H1 (cell line): ENCODE measurements around the gene RND2. TPM values are rescaled to one million over a fixed set of nuclear protein-coding genes. Genes with fewer than 3 reads are reported as not detected.
"Not testable (repeated sequence)": the region's sequence is repeated elsewhere in the genome, so short reads cannot be mapped to it uniquely, and the experiment has no call there.

Experiments
- CTCF ChIA-PET: fragments of 300-600 bp; sonication (Branson Sonifier 250); formaldehyde crosslinking; loops from one replicate; lab custom pipeline; 2021; ENCODE audit not compliant: partially characterized antibody; lab: Charles Lee
- POLR2A ChIA-PET: fragments of 300-600 bp; sonication (Branson Sonifier 250); formaldehyde crosslinking; loops from one replicate; lab custom pipeline; 2021; ENCODE audit warnings: inconsistent platforms; ENCODE audit not compliant: partially characterized antibody; lab: Charles Lee
- DNase-seq, 2 experiments: peaks; one replicate each; pipeline versions ENCODE4 v3.0.0 to v3.0.0-alpha.2; 2010 to 2022; ENCODE audit warnings: low spot score in 2 of 2, low read depth in 1 of 2, mixed read lengths in 1 of 2
- FAIRE-seq: peaks from 2 replicates; lab custom pipeline; 2011; peaks lifted over from hg19 to GRCh38; lab: Jason Lieb, UNC
- H2AFZ ChIP-seq: 2 replicates; pipeline ENCODE4 v1.8.1; 2012; ENCODE audit warnings: low read length, inconsistent platforms
- H2AK5ac ChIP-seq: 2 replicates; pipeline ENCODE4 v1.6.1; 2013; ENCODE audit warnings: low read depth, low read length
- H2BK120ac ChIP-seq: replicated peaks from 2 replicates; pipeline ENCODE3; 2013; ENCODE audit warnings: low read depth, low read length, inconsistent platforms
- H2BK12ac ChIP-seq: 2 replicates; pipeline ENCODE4 v1.6.1; 2013; ENCODE audit warnings: low read depth, low read length
- H2BK15ac ChIP-seq: 2 replicates; pipeline ENCODE4 v1.6.1; 2013; ENCODE audit warnings: low read length
- H2BK20ac ChIP-seq: 2 replicates; pipeline ENCODE4 v1.6.1; 2013; ENCODE audit warnings: low read length
- H2BK5ac ChIP-seq: 2 replicates; pipeline ENCODE4 v1.6.1; 2013; ENCODE audit warnings: low read depth, low read length
- H3K14ac ChIP-seq: 2 replicates; pipeline ENCODE4 v1.6.1; 2013; ENCODE audit warnings: inconsistent platforms; ENCODE audit not compliant: insufficient read length
- H3K18ac ChIP-seq: 2 replicates; pipeline ENCODE4 v1.6.1; 2013; ENCODE audit warnings: low read length; ENCODE audit errors: extremely low read depth
- H3K23ac ChIP-seq: 2 replicates; pipeline ENCODE4 v1.6.1; 2013; ENCODE audit warnings: inconsistent platforms; ENCODE audit not compliant: insufficient read length
- H3K23me2 ChIP-seq: 2 replicates; pipeline ENCODE4 v1.6.1; 2013; ENCODE audit warnings: low read depth, low read length
- H3K27ac ChIP-seq: 2 replicates; pipeline ENCODE4 v1.6.1; 2011; ENCODE audit warnings: low read depth, low read length, inconsistent platforms
- H3K27me3 ChIP-seq, 4 experiments: replicated peaks in 1 of 4; 1 replicate in 1 of 4; 2 replicates in 3 of 4; pipeline versions ENCODE4 v1.6.1 to v1.8.1; 2011 to 2013; ENCODE audit warnings: low read length in 3 of 4, mild to moderate bottlenecking in 3 of 4, inconsistent platforms in 2 of 4, mixed read lengths in 2 of 4, moderate library complexity in 1 of 4; ENCODE audit not compliant: control insufficient read depth in 3 of 4, insufficient read depth in 3 of 4; ENCODE audit errors: extremely low read depth in 1 of 4
- H3K36me3 ChIP-seq, 4 experiments: 2 replicates each; pipeline versions ENCODE4 v1.6.1 to v1.8.1; 2011 to 2013; ENCODE audit warnings: mild to moderate bottlenecking in 4 of 4, low read length in 3 of 4, moderate library complexity in 2 of 4, control low read depth in 1 of 4, inconsistent platforms in 1 of 4; ENCODE audit not compliant: insufficient read depth in 4 of 4, control insufficient read depth in 2 of 4
- H3K4ac ChIP-seq: replicated peaks from 2 replicates; pipeline ENCODE3; 2013; ENCODE audit warnings: low read length, low read depth, mixed read lengths, inconsistent platforms; ENCODE audit not compliant: insufficient read length
- H3K4me1 ChIP-seq, 4 experiments: replicated peaks in 1 of 4; 1 replicate in 1 of 4; 2 replicates in 3 of 4; pipeline versions ENCODE4 v1.6.1 to v1.8.1; 2011 to 2013; ENCODE audit warnings: low read length in 3 of 4, inconsistent platforms in 2 of 4, mixed read lengths in 1 of 4; ENCODE audit not compliant: insufficient read depth in 4 of 4, control insufficient read depth in 3 of 4
- H3K4me2 ChIP-seq, 2 experiments: 2 replicates each; pipeline versions ENCODE4 v1.6.1 to v1.8.1; 2011 to 2013; ENCODE audit warnings: low read depth in 2 of 2, low read length in 2 of 2, control low read depth in 1 of 2, inconsistent platforms in 1 of 2, mild to moderate bottlenecking in 1 of 2; ENCODE audit not compliant: insufficient read depth in 1 of 2
- H3K4me3 ChIP-seq, 4 experiments: fragments of 200-600, 300-600 bp in 1 of 4; sonication (generic), shearing (Covaris generic), sonication (Bioruptor Twin) in 1 of 4; 2 replicates each; pipeline versions ENCODE4 v1.5.1 to v1.8.1; 2011 to 2016; ENCODE audit warnings: low read length in 4 of 4, low read depth in 3 of 4, control low read depth in 2 of 4, inconsistent platforms in 2 of 4, mild to moderate bottlenecking in 2 of 4, mixed read lengths in 1 of 4, moderate library complexity in 1 of 4; ENCODE audit not compliant: insufficient read depth in 2 of 4; ENCODE audit errors: extremely low read depth in 1 of 4
- H3K56ac ChIP-seq: replicated peaks from 2 replicates; pipeline ENCODE3; 2013; ENCODE audit warnings: low read depth, mild to moderate bottlenecking, mixed read lengths, low read length, inconsistent platforms; ENCODE audit not compliant: insufficient read length
- H3K79me1 ChIP-seq: 2 replicates; pipeline ENCODE4 v1.6.1; 2013; ENCODE audit warnings: low read depth, low read length, control low read depth
- H3K79me2 ChIP-seq, 2 experiments: 2 replicates each; pipeline versions ENCODE4 v1.6.1 to v1.8.1; 2012 to 2013; ENCODE audit warnings: low read length in 2 of 2, mild to moderate bottlenecking in 2 of 2, inconsistent platforms in 1 of 2; ENCODE audit not compliant: insufficient read depth in 2 of 2, control insufficient read depth in 1 of 2
- H3K9ac ChIP-seq, 4 experiments: replicated peaks in 1 of 4; 1 replicate in 1 of 4; 2 replicates in 3 of 4; pipeline versions ENCODE4 v1.6.1 to v1.8.1; 2011 to 2013; ENCODE audit warnings: low read depth in 3 of 4, low read length in 3 of 4, control low read depth in 2 of 4, mild to moderate bottlenecking in 2 of 4, moderate library complexity in 2 of 4, inconsistent platforms in 1 of 4; ENCODE audit errors: extremely low read depth in 1 of 4
- H3K9me3 ChIP-seq, 2 experiments: 2 replicates each; pipeline versions ENCODE4 v1.6.1 to v1.8.1; 2012 to 2013; ENCODE audit warnings: mild to moderate bottlenecking in 2 of 2, moderate library complexity in 2 of 2, control low read depth in 1 of 2, inconsistent platforms in 1 of 2, low read depth in 1 of 2, low read length in 1 of 2, mixed read lengths in 1 of 2; ENCODE audit not compliant: insufficient read depth in 2 of 2
- H4K20me1 ChIP-seq, 2 experiments: replicated peaks in 1 of 2; 2 replicates each; pipeline versions ENCODE3 to v1.8.1; 2011 to 2013; ENCODE audit warnings: inconsistent platforms in 2 of 2, low read length in 2 of 2, mild to moderate bottlenecking in 1 of 2; ENCODE audit not compliant: insufficient read depth in 2 of 2, control insufficient read depth in 1 of 2
- H4K5ac ChIP-seq: 2 replicates; pipeline ENCODE4 v1.6.1; 2013; ENCODE audit warnings: low read length, low read depth, mixed read lengths, inconsistent platforms; ENCODE audit not compliant: insufficient read length
- H4K8ac ChIP-seq: 2 replicates; pipeline ENCODE4 v1.8.0; 2013; ENCODE audit warnings: mild to moderate bottlenecking, moderate library complexity, low read length, inconsistent platforms; ENCODE audit not compliant: insufficient read depth; ENCODE audit errors: extremely low read depth
- H4K91ac ChIP-seq: replicated peaks from 2 replicates; pipeline ENCODE3; 2013; ENCODE audit warnings: low read length, mixed read lengths, inconsistent platforms; ENCODE audit not compliant: insufficient read length
- WGBS, 2 experiments: shearing (Covaris generic) in 1 of 2; methylation state at CpG; one replicate each; pipeline versions ENCODE4 v1.1.6 to v1.1.7; 2013 to 2015; ENCODE audit warnings: low lambda C conversion rate in 2 of 2, mixed read lengths in 2 of 2, inconsistent platforms in 1 of 2, low coverage in 1 of 2, missing lambda C conversion rate in 1 of 2; ENCODE audit not compliant: insufficient replicate concordance in 2 of 2, insufficient coverage in 1 of 2, insufficient read length in 1 of 2; ENCODE audit errors: extremely low coverage in 1 of 2, missing lambda C conversion rate in 1 of 2; 5-methylcytosine and 5-hydroxymethylcytosine counted together
- polyA plus RNA-seq, 7 experiments: library from polyadenylated mRNA; depleted of rRNA in 3 of 7; stranded (reverse) in 5 of 7; unstranded in 2 of 7; fragments of >200 nt in 5 of 7; fragments of 200-250 nt in 2 of 7; gene quantifications; 1 replicate in 5 of 7; 2 replicates in 1 of 7; 4 replicates in 1 of 7; pipeline versions ENCODE4 v1.2.1 to v1.2.3, GENCODE V29; 2011 to 2013; ENCODE audit warnings: missing spikeins in 2 of 7, mixed read lengths in 2 of 7
- total RNA-seq: library from RNA; stranded (reverse); fragmentation: NEBNext Ultra II Directional; extraction: Animal tissue kit (Norgen Biotek cat#: 25700); gene quantifications from 2 replicates; pipeline ENCODE4 v1.2.1, GENCODE V29; 2021

The RND2 gene
- total and polyA plus RNA-seq, 2 of the 8 experiments (the other 6 are each of a cell fraction or from before 2014, with no cell fraction given) = 51.3 to 61.4 TPM

DNA sequence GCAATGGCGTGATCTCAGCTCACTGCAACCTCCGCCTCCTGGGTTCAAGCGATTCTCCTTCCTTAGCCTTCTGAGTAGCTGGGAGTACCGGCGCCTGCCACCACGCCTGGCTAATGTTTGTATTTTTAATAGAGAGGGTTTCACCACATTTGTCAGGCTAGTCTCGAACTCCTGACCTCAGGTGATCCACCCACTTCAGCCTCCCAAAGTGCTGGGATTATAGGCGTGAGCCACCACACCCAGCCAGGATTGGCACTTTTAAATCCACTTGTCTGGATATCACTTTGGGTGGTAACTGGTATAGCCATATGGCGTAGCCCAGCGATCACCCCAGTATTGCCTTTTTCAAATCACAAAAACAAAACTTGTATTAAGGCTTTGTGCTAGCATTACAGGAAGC lies 31.1 kb upstream of the RND2 start:
- H3K27ac ChIP-seq, H4K91ac ChIP-seq, H3K27me3 ChIP-seq, H3K9ac ChIP-seq, H3K79me1 ChIP-seq, H3K56ac ChIP-seq, H2BK120ac ChIP-seq, H4K5ac ChIP-seq, H2BK12ac ChIP-seq, H2BK20ac ChIP-seq, H2BK5ac ChIP-seq, H2BK15ac ChIP-seq, H3K18ac ChIP-seq, H3K79me2 ChIP-seq, H3K4me2 ChIP-seq, H4K20me1 ChIP-seq, H3K14ac ChIP-seq, H3K4ac ChIP-seq, H3K23me2 ChIP-seq, H4K8ac ChIP-seq, CTCF ChIA-PET, H3K23ac ChIP-seq, H3K4me1 ChIP-seq, H2AK5ac ChIP-seq, H3K9me3 ChIP-seq, FAIRE-seq, DNase-seq, H3K4me3 ChIP-seq, H2AFZ ChIP-seq: not testable (repeated sequence)
- 97% methylated on average over 7 of the region's 10 CpGs; no CpG with 5 or more reads in 1 of the 2 experiments for WGBS, 2 experiments
- peaks cover 15 to 29% (median 24%) of the 10 kb centered on the region in 4 experiments; a peak in 6 of 8 replicates for H3K36me3 ChIP-seq
- POLR2A ChIA-PET = interaction anchor here (0.6 to 1.5 kb wide), 3 partner anchors 8 to 31 kb away, joined by 3 to 6 read pairs (median 3); partner anchors contain the start of gene VAT1
